Gastrocnemius medialis (tissue), 4 donors: ENCODE results near the gene ZDHHC3. TPM values are rescaled to one million over a fixed set of nuclear protein-coding genes. Genes with fewer than 3 reads are reported as not detected.
"Not testable (repeated sequence)": the region's sequence is repeated elsewhere in the genome, so short reads cannot be mapped to it uniquely, and the experiment has no call there.

Experiments
- ATAC-seq, 2 donors: fragments of 150-250 bp; one replicate each; pipeline ENCODE4 v1.9.1; 2016
- DNase-seq, 2 donors: peaks; one replicate each; pipeline ENCODE4 v3.0.0-alpha.2; 2019
- H3K27ac ChIP-seq, 4 donors: fragments of 200-600 bp; sonication (generic); 1 replicate in 1 of 4; 2 replicates in 3 of 4; pipeline ENCODE4 v1.5.1; 2016 to 2018; ENCODE audit warnings: mild to moderate bottlenecking in 2 of 4, moderate library complexity in 1 of 4
- H3K27me3 ChIP-seq, 3 donors: fragments of 200-600 bp; sonication (generic) in 2 of 3; 1 replicate in 1 of 3; 2 replicates in 2 of 3; pipeline versions ENCODE4 v1.5.1 to v1.6.0; 2016 to 2019; ENCODE audit warnings: mild to moderate bottlenecking in 1 of 3, moderate library complexity in 1 of 3
- H3K36me3 ChIP-seq, 2 donors: fragments of 200-600 bp; sonication (generic) in 1 of 2; one replicate each; pipeline ENCODE4 v1.5.1; 2017 to 2018
- H3K4me1 ChIP-seq, 2 donors: fragments of 200-600 bp; sonication (generic) in 1 of 2; one replicate each; pipeline ENCODE4 v1.5.1; 2016 to 2017; ENCODE audit warnings: mild to moderate bottlenecking in 2 of 2
- H3K4me3 ChIP-seq, 4 donors: fragments of 200-600 bp; sonication (generic) in 3 of 4; 1 replicate in 1 of 4; 2 replicates in 3 of 4; pipeline ENCODE4 v1.5.1; 2016 to 2019; ENCODE audit warnings: mild to moderate bottlenecking in 2 of 4
- H3K9me3 ChIP-seq, 3 donors: fragments of 200-600 bp; sonication (generic) in 2 of 3; 1 replicate in 1 of 3; 2 replicates in 2 of 3; pipeline ENCODE4 v1.5.1; 2016 to 2019
- CTCF ChIP-seq, 5 experiments: fragments of 450-650 bp in 3 of 5; fragments of 200-600 bp in 2 of 5; sonication (generic) in 2 of 5; IDR thresholded peaks in 4 of 5; conservative IDR thresholded peaks in 1 of 5; 1 replicate in 4 of 5; 2 replicates in 1 of 5; pipeline ENCODE4 v1.5.1; 2016 to 2019; ENCODE audit warnings: antibody characterized with exemption in 5 of 5, mild to moderate bottlenecking in 3 of 5, moderate library complexity in 3 of 5
- POLR2A ChIP-seq, 2 donors: fragments of 450-650 bp; IDR thresholded peaks; one replicate each; pipeline ENCODE4 v1.6.1; 2017; ENCODE audit warnings: antibody characterized with exemption in 2 of 2, mild to moderate bottlenecking in 2 of 2, moderate library complexity in 2 of 2
- in situ Hi-C, 4 donors: fragments of 200-750 bp; cut with MboI; loops; one replicate each; pipeline versions ENCODE4 v1.15.0 to v1.8.0; 2017; ENCODE audit warnings: low sequenced_read_pairs in 4 of 4
- intact Hi-C: fragments of 100-400 bp; cut with DNase I; formaldehyde crosslinking; loops from one replicate; pipeline ENCODE4 v1.15.1; 2023; ENCODE audit warnings: low total_unique reads
- total RNA-seq, 4 donors: library from RNA; depleted of rRNA; stranded (reverse); fragments of >200 nt; gene quantifications; one replicate each; pipeline versions ENCODE4 v1.1.0 to v1.2.3, GENCODE V29; 2016

ZDHHC3 gene
- total RNA-seq, 4 donors from 2014 or later: 66.2 to 90.5 (median 74.5) TPM

GRCh38 chr3:44950275-44950734 is 25.7 kb downstream of the ZDHHC3 start:
- Histone ChIP-seq H3K4me3 (no peak overlapping the region), H3K4me1 (peaks cover 0 to 7% of the 10 kb centered on the region in 2 donors), H3K36me3 (no peaks in the 10 kb centered on the region), H3K27me3 (no peaks in the 10 kb centered on the region), H3K27ac (no peak overlapping the region), H3K9me3 (no peaks in the 10 kb centered on the region)
- no peak for DNase-seq
- in situ Hi-C loops: no loop called here
- no peak for ATAC-seq
- TF ChIP-seq CTCF (IDR thresholded peaks at IDR 0.05 in 4 of 5, conservative IDR thresholded peaks at IDR 0.05 in 1 of 5) (no peak), POLR2A (IDR thresholded peaks at IDR 0.05) (no peak)
- intact Hi-C loops: no loop called here

- H3K27ac ChIP-seq, H3K36me3 ChIP-seq, H3K9me3 ChIP-seq, H3K4me3 ChIP-seq, intact Hi-C loops, DNase-seq, H3K27me3 ChIP-seq, ATAC-seq, H3K4me1 ChIP-seq, in situ Hi-C loops: not testable (repeated sequence)
Observed at GRCh38 chr3:44949770-44950169, 26.2 kb downstream of the ZDHHC3 start.

- in situ Hi-C loops: no loop called here
- Histone ChIP-seq H3K9me3 (no peaks in the 10 kb centered on the region), H3K36me3 (peaks cover 0 to 14% of the 10 kb centered on the region in 2 donors), H3K27ac (no peak overlapping the region), H3K27me3 (no peaks in the 10 kb centered on the region), H3K4me1 (no peaks in the 10 kb centered on the region), H3K4me3 (no peak overlapping the region)
- DNase-seq (no peak), ATAC-seq (no peak)
- intact Hi-C loops: no loop called here
- TF ChIP-seq CTCF (IDR thresholded peaks at IDR 0.05 in 4 of 5, conservative IDR thresholded peaks at IDR 0.05 in 1 of 5) (no peak), POLR2A (IDR thresholded peaks at IDR 0.05) (no peak)
Observed at GRCh38 chr3:44948239-44948638, 27.7 kb downstream of the ZDHHC3 start.

GRCh38 chr3:44942202-44942921 is 33.6 kb downstream of the ZDHHC3 start:
- Histone ChIP-seq H3K4me3 (no peak overlapping the region), H3K27ac (no peak overlapping the region), H3K36me3 (peaks cover 0 to 36% of the 10 kb centered on the region in 2 donors), H3K27me3 (no peaks in the 10 kb centered on the region), H3K4me1 (no peaks in the 10 kb centered on the region), H3K9me3 (no peaks in the 10 kb centered on the region)
- intact Hi-C loops (no loop called here), in situ Hi-C loops (no loop called here)
- TF ChIP-seq CTCF (IDR thresholded peaks at IDR 0.05 in 4 of 5, conservative IDR thresholded peaks at IDR 0.05 in 1 of 5) (no peak), POLR2A (IDR thresholded peaks at IDR 0.05) (no peak)
- ATAC-seq: no peak
- DNase-seq: no peak

DNA sequence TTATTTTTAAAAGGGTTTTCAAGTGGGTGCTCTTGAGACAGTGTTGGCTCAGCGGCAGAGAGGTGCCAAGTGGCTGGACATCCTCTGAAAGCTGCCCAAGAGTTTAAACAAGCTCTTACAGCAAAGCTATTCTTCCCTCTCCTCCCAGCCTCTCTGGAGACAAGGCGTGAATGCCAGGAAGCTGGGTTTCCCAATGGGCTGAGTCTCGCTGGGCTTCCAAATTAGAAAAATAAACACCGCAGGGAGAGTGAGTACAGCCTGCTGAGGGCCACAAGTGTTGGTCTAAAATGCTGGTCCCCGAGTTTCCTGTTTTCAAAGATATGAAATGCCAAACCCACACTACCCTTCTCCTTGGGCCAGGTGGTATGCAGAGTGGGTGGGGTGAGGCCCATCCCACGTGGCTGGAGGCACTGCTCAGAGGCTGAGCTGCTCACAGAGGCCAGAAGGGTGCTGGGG is 36.4 kb downstream of the ZDHHC3 start:
- no peaks in the 10 kb centered on the region for H3K9me3 ChIP-seq
- DNase-seq (no peak), ATAC-seq (no peak)
- H3K27me3 ChIP-seq: no peaks in the 10 kb centered on the region
- no peaks in the 10 kb centered on the region for H3K4me1 ChIP-seq
- peaks cover 0 to 31% of the 10 kb centered on the region in 2 donors for H3K36me3 ChIP-seq
- intact Hi-C loops (no loop called here), in situ Hi-C loops (no loop called here)
- no peak overlapping the region for H3K4me3 ChIP-seq
- H3K27ac ChIP-seq: no peak overlapping the region
- no peak for TF ChIP-seq CTCF (IDR thresholded peaks at IDR 0.05 in 4 of 5, conservative IDR thresholded peaks at IDR 0.05 in 1 of 5)
- no peak for TF ChIP-seq POLR2A (IDR thresholded peaks at IDR 0.05)
